HG03342 (cell line): ENCODE results near the gene AUTS2.
"Not testable (repeated sequence)": the region's sequence is repeated elsewhere in the genome, so short reads cannot be mapped to it uniquely, and the experiment has no call there.

Experiments
- ATAC-seq: cut with Tn5 transposase; IDR thresholded peaks from one replicate; pipeline ENCODE4 v1.9.1; 2021; ENCODE audit warnings: mild to moderate bottlenecking, moderate library complexity; ENCODE audit not compliant: unreplicated experiment

Gene AUTS2

DNA sequence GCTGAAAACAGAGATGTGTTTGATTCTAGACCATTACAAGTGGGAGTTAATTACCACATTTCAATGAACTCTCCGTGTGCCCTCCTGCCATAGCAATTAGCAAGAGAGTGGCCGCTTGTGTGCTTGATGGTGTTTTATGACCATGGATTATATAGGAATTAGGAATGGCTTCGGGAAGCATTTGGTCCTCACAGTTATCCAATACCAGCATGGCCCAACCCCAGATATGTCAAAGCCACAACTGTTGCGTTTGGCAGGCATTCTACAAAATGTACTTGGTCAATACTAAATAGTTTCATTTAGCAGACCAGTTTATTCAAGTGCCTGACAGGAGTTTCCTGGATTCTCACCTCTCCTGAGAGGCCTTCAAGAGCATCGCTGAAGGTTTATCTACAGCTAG is 1024.7 kb downstream of the AUTS2 start:
- ATAC-seq = no peak

DNA sequence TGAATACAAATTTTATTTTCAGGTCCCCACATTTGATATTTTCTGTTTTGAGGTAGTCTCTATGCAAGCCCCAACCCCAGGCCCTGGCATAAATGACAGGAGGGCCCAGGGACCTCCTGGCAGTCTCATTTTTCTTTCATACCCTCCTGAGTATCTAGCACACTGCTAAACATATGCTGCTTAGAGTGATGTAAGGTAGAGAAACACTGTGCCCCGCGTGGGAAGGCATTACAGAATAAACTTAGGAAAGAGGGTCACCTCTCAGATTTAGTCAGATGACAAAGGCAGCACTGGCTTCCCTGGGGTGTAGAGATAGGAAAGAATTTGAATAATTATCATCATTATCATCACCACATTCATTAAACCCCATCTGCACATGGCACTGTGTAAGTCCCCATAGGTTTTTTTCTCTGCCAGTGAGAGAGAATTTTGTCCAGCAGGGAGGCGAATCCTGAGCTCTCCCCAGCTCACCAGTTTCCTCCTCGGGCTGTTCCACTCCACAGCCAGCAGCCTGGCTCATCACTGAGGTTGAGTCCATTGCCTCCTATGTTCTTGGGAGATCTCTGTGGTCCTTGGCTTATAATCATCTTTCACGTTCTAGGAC is 1026.3 kb downstream of the AUTS2 start:
- no peak for ATAC-seq

DNA sequence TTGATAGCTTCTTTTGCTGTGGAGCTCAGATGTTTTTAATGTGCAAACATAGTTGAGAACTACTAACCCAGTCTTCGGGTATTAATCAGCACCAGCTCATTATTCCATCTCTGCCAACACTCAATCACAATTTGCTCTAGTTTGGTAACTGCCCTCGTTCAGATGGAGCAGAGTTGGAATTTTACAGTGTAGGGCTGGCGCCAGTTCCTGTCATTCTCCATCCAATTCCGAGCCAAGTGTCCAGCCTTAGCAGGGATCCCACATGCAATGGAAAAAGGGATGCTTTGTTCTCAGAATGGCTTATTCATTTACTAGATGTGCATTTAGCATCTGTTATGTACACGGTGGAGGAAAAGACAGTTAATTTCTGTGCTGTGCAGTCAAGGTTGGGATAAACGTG is 1029.2 kb downstream of the AUTS2 start:
- ATAC-seq = no peak

DNA sequence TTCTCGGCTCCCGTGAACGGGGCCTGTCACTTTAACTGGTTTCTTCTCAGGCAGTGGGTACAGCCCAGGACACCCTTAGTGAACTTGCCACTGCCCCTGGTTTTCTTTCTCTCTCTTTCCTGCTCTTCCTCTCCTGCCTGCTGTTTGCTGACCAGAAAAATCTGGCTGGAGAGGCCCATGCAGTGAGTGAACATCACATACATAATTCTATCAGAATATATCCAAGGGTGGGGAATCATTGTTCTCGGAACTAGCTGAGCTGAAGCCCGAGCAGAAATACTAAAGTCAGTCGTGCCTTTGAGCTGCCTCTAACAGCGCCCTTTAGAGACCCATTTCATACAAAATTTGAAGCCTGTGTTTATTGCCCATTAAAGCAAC is 1032.2 kb downstream of the AUTS2 start:
- ATAC-seq = no peak

DNA sequence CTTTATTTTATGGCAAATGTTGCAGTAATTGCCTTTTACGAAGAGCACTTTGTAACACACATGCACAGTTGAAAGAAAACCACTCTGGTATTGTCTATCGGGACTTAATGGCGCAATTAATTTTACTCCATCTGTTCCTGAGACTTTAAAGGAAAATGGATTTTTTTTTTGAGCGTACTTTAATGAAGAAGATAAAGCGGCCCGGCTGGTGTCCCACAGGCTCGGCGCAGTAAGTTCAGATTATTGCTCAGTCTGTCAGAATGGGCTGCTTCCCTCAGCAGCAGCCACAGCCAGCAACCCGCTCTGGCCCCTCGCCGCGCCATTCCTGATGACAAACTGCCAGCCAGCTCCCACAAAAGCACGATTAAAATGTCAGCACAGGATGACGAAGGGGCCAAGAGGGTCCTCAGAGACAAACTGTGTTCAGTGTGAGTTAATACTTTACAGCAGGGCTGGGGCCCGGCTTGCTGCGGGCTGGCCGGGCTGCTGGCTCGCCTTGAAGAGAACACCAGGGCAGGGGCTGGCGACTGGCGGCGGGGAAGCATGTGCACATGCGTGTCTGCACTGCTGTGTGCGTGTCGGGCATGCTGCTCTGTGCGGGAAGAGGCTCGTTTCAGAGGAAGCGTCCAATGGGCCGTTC is 1032.7 kb downstream of the AUTS2 start:
- ATAC-seq = no peak

DNA sequence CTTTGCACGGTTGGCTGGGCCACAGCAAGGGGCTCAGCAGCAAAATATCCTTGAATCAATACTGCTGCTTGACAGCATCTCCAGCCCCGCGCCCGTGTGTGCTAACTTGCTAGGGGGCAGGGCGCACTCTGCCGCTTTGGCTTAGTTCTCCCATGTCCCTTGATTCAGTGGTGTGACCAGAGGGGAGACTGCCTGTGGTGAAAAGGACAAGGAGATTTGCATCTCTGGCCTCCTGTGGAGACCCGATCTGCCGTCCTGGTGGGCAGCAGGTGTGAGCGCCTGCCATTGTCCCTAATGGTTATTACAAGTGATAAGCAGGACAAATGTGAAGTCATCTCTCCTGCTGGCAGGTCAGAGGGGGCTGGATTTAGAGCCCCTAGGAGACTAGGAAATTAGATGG is 1033.4 kb downstream of the AUTS2 start:
- no peak for ATAC-seq

DNA sequence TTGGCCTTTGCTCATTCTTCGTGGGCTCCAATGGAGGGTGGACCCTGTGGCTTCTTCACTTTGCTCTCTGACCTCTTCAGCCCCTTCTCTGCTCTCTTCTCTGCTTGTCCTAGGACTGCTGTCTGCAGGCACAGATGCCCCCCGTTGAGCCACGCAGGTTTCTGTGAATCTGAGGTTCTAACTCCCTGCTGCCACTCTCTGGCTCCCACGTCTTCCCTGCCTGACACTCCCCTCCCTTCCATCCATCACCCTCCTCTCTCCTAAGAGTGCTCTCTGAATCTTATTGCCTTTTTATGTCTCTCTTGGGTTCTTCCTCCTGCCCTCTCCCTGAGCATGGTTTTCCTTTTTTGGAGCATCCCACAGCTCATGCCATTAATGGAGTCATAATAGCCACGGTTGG is 1034.1 kb downstream of the AUTS2 start:
- no peak for ATAC-seq

DNA sequence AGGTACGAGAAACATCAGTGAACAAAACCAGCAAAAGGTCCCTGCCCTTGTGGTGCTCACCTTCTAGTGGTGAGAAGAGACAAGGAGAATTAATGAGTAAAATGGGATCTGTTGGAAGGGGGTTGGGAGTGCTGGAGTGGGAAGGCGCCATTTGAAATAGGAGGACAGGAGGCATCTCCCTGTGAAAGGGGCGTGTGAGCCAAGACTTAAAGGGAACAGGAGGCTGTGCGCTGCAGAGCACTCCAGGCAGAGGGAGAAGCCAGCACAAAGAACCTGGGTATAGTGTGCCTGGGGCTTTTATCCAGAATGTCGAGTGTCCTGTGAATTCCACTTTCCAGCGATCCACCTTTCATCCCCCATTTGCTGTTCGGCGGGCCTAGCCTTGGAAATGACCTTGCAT is 1035.8 kb downstream of the AUTS2 start:
- ATAC-seq = no peak

DNA sequence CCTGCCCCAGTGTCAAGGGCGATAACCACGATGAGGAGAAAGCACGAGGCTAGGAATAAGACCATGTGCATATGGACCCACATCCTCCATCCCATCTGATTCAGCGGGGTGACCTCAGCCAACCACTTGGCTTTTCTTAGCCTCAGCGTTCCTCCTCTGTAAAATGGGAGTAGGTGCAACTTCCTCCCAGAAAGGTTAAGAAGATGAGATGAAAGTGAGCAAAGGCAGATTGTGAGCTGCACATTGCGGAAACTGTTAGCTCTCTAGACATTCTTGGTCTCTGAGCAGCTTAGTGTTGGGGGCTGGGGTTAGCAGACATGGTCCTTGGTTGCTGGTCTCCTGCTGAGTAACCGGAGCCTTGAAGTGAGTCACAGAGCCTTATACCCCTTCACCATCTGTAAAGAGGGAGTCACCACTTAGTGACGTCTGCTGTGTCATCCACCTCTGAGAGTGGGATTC is 1036.4 kb downstream of the AUTS2 start:
- no peak for ATAC-seq

DNA sequence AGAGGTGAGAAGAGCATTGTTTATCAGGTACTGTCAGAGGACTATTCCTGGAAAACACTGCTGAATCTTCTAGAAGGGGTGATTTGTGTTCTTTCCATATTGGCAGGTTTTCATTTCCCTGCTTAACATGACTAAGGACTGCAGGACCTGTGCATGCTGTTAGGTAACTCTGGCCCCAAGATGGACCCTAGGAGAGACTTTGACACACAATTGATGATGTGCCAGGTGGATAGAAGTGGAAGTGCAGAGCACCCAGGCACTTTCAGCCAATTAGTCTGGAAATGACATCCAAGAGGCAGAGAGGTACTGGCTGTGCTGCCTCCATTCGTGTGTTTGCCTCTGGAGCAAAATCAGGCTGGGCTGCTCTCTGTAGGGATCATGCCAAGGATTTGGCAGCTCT is 1037.4 kb downstream of the AUTS2 start:
- ATAC-seq = no peak

DNA sequence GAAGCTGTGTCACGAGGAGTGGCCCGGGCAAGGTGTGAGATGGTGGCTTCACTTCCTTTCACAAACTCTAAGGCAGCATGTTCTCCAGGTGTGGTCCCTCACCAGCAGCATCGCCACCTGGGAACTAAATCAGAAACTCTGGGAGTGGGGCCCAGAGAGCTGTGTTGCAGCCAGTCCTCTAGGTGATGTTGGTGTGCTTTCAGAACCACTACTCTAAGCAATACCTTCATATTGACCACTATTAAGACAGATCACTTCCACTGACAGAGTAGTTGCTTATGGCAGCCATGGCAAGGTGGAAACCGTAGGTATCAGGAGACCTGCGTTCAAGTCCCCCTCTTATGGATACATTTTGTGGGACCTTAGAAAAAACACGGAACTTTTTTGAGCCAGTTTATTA is 1037.9 kb downstream of the AUTS2 start:
- ATAC-seq = no peak

DNA sequence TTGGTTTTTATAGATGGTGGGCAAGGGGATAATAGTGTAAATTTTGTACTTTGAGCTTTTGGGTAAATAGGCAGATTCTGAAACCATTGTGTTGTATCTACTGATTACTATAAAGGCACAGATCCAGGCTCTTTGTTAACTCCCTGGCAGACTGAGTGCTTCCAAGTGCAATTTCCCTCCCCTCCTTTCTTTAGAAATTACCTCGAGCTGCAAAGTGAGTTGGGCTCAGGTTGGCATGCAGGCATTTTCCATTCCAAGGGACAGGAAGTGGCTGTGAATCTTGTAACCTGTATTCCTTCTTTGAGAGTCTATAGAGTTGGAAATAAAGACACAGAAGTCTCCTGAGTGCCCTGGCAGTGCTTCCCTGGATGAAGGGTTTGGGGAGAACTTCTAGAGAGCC is 1039.5 kb downstream of the AUTS2 start:
- ATAC-seq = no peak

DNA sequence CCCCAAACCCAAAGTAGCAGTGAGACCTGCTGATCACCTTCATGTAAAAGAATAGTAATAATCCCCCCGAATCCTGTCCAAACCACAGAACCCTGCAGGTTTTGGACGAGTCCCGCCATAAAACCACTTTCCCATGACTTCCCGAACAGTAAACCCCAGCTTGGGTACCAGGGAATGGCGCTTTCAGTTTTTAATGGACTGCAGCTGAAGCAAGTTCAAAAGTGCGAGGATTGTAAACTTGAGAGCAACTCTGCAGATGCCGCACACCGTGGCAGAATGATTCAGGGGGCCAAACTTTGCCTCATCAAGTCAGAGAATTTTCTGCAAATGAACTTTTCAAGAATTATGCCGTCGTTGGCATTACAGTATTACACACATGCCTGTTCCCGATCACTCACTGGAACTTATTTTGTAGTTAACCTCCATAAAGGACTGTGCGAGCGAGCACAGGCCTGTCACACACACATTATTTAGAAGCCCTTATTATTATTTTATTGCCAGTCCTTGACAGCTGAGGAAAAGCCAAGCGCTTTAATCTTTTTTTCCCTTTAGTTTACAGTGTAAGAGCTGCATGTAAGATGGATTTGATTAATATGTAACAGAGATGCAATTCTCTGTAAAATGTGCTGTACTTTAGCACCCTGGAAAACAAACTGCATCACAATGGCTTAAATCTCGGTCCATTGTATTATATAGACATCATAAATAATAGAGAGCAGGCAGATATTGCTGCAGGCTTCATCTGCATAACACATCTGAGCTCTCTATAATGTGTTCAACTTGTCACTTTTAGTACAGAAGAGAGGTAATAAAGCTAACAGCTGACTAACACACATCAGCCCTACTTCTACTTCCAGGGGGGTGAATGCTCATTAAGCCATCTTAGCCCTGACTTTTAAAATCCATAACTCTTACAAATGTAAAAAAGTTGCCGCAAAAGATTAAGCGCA is 1040.2 kb downstream of the AUTS2 start:
- ATAC-seq = no peak

DNA sequence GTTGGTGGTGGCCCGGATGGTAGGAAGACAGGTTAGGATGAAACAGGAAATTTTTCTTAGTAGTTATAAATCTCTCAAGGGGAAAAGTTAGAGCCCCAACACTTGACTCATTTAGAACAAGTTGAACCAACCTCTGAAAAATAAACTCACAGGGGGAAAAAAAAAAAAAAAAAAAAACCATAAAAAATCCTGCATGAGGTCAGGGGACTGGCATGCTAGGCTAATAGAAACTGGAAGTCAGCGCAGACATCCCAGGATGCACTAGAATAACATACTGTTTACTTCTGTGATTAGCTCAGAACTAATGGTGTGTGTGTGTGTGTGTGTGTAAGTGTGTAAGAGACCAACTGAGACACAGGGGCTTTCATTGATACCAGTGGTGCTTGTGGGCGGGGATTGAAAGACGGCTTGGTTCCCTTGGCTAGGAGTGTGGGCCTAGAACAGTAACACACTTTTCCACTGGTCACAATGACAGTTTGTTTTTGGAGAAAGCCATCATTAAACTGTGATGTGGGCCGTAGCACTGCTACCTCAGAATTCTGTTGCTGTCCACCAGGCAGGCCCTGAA is 1042.1 kb downstream of the AUTS2 start:
- no peak for ATAC-seq

DNA sequence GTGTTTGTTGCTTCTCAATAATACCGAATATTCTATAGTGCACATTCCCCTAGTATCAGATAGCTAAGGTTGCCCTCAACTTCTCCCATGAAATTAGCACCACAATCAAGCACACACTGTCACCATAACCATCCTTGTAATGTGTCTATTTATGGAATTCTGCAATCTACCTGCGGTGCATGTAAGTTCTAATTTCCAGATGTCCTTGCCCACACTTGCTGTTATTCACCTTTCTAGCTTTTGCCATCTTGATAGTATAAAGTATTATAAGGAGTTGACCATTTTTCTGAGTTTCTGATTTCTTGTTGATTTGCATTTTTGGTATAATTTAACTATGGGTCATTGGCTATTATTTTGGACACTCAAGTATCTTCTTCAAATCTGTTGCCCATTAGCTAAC is 1043.6 kb downstream of the AUTS2 start:
- ATAC-seq = no peak

DNA sequence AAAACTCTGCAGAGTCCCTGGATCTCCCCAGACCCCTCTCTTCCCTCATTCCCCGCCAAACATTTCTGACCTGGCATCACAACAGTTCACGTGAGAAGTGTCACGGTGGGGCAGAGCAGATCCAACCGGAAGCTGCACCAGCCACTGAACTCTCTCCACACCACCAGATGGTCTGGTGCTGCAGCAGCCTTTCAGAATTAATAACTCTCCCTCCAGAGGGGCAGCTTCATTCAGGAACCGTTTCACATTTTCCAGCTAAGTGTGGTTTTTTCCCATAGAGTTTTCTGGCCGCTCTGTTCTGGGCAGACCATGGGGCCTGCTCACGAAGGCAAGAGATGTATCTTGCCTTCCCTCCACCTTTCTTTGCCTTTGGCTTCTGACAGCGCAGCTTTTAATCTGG is 1047.0 kb downstream of the AUTS2 start:
- no peak for ATAC-seq

DNA sequence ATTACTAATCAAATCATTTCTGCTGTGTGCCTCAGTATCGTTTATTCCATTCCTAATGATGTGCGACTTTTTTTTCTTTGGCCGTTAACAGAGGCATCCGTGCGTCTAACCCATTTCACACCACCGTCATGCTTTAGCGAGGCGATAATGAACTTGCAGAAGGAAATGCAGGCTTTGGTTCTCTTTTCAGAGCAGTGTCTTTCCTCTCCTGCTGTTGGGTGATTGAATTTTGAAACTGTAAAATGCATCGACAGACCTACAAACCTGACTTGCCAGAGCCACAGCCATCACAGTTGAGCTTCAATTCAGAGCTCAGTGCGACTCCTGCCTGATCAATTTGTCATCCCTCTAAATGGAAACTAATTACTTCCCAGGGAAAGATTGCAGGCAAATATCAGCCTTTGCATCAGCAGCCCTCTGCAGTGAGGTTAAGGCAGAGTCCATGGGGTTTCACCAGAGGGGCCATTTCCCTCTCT is 1047.6 kb downstream of the AUTS2 start:
- ATAC-seq = no peak

DNA sequence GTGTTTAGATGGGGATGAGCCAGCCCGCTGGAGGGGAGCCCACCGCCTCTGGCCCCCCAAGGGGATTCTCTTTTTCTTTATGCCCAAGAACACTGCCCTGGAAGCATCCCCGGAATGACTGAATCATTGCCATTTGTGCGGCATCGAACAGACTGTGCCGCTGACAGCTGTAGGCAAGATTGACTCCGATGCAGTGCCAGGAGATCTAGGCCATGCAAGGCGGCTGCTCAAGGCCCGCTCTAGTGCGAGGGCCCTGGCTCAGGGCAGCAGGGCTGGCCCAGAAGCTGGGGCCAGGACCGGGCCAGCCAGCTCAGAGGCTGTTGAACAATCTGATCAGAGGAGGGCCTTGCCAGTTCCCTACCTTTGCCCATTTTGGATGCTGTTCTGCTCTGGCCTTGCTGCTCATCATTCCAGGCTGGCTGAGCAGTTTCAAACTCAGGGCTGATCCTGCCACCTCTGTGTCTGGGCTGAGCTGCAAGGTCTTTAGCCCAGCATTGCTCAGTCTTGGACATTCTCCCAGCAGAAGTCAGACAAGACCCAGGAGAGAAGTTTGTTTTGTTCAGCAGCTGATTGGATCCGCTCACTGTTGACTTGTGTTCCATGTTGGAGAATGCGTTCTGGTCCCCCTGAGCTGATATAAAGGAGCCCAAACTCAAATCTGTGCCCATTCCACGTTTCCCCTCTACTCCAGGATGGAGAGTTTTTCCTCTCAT is 1048.4 kb downstream of the AUTS2 start:
- ATAC-seq = no peak

DNA sequence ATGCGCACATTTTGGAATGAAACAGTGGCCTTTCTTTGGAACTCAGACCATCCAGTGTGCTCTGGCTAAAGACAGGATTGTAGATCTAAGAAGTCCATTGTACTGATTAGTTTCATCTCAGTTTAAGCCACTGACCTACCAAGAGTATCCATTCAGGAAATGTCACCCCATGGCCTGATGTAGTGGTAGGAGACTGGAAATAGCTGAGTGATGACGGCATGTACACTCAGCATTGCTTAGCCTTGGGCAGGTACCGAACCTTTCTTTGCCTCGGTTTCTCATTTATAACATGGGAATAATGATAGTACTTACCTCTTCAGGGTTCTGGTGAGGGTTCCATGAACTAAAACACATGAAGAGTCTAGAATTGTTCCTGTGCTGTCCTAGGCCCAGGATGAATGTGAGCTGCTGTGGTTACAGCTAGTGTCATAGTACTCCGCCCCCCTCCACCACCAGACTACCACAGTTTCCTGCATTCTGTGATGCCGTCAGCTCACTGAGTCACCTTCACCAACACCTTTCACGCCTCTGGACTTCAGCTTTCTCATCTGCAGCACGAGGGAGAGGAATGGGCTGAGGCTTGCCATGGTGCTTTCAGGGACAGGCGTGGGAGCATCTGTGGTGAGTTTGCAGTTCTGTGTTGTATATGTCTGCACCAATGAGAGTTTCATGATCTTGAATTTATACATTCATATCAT is 1049.7 kb downstream of the AUTS2 start:
- peak; percentile 92 for ATAC-seq

DNA sequence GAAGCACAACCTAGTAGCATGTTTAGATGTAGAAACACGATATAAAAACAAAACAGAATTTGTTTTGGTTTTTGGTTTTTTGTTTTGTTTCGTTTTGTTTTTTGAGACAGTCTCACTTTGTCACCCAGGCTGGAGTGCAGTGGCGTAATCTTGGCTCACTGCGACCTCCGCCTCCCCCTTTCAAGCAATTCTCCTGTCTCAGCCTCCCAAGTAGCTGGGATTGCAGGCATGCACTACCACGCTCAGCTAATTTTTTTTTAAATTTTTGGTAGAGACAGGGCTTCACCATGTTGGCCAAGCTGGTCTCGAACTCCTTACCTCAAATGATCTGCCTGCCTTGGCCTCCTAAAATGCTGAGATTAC is 1050.2 kb downstream of the AUTS2 start:
- not testable (repeated sequence) for ATAC-seq
